ENCODE results near the gene ISG15. TPM values are rescaled to one million over a fixed set of nuclear protein-coding genes. Genes with fewer than 3 reads are reported as not detected.

The ISG15 gene
- total and polyA plus RNA-seq, 9 of the 15 experiments (the other 6 are each of a cell fraction or from before 2014, with no cell fraction given): 0.40 to 58.3 (median 12.2) TPM

DNA sequence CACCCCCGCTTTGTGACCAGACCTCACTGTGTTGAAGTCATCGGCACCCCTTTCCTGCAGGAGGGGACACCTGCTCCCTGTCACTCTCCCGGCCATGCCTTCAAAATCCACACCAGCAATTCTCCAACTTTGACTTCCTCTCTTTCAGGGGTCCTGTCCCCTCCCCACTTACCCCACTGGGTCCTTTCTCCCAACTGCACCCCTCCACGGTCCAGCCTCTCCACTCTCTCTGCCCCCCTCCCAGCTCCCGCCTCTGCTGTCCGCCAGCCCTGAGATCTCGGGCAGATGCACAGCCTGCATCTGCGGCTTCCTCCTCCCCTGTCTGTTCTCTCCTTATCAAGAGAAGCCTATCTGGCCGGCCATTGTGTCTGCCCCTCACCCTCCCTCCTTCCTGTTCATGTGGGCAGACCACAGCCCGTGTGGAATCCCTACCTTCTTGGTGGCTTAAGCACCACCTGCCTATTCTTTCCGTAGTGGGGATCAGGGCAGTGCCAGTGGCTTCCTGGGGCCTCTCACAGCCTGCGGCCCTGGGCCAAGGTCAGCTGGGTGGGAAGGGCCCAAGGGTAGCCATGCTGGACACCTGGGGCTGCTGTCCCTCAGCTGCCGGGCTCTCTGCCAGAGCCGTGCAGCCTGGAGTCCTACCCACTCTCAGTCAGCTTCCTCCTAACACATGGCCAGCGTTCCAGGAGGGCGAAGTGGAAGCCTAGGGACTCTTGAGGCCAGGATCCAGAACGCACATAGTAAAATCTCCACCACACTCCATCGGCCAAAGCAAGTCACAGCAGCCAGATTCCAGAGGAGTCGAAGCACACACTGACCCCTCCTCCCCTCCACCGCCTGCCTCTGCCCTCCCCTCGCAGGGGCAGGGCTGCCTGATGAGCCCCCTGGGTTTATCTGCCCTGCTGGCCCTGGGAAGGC is 8.3 kb upstream of the ISG15 start (continued):
- TF ChIP-seq, protein P1, sequence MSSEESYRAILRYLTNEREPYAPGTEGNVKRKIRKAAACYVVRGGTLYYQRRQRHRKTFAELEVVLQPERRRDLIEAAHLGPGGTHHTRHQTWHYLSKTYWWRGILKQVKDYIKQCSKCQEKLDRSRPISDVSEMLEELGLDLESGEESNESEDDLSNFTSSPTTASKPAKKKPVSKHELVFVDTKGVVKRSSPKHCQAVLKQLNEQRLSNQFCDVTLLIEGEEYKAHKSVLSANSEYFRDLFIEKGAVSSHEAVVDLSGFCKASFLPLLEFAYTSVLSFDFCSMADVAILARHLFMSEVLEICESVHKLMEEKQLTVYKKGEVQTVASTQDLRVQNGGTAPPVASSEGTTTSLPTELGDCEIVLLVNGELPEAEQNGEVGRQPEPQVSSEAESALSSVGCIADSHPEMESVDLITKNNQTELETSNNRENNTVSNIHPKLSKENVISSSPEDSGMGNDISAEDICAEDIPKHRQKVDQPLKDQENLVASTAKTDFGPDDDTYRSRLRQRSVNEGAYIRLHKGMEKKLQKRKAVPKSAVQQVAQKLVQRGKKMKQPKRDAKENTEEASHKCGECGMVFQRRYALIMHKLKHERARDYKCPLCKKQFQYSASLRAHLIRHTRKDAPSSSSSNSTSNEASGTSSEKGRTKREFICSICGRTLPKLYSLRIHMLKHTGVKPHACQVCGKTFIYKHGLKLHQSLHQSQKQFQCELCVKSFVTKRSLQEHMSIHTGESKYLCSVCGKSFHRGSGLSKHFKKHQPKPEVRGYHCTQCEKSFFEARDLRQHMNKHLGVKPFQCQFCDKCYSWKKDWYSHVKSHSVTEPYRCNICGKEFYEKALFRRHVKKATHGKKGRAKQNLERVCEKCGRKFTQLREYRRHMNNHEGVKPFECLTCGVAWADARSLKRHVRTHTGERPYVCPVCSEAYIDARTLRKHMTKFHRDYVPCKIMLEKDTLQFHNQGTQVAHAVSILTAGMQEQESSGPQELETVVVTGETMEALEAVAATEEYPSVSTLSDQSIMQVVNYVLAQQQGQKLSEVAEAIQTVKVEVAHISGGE (CRISPR knock-in tag; IDR thresholded peaks at IDR 0.05): peak in 1 of 3 experiments; percentile 86; a peak in 2 of 6 replicates
- TF ChIP-seq, protein P2, sequence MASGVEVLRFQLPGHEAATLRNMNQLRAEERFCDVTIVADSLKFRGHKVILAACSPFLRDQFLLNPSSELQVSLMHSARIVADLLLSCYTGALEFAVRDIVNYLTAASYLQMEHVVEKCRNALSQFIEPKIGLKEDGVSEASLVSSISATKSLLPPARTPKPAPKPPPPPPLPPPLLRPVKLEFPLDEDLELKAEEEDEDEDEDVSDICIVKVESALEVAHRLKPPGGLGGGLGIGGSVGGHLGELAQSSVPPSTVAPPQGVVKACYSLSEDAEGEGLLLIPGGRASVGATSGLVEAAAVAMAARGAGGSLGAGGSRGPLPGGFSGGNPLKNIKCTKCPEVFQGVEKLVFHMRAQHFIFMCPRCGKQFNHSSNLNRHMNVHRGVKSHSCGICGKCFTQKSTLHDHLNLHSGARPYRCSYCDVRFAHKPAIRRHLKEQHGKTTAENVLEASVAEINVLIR (CRISPR knock-in tag; IDR thresholded peaks at IDR 0.05): no peak
- TF ChIP-seq ZBED1 (IDR thresholded peaks at IDR 0.05) (0 out of 2 replicates have a peak, but pooled peaks have one; percentile 37), ZNF778 (CRISPR knock-in tag; IDR thresholded peaks at IDR 0.05) (no peak)
- TF ChIP-seq, protein P3, sequence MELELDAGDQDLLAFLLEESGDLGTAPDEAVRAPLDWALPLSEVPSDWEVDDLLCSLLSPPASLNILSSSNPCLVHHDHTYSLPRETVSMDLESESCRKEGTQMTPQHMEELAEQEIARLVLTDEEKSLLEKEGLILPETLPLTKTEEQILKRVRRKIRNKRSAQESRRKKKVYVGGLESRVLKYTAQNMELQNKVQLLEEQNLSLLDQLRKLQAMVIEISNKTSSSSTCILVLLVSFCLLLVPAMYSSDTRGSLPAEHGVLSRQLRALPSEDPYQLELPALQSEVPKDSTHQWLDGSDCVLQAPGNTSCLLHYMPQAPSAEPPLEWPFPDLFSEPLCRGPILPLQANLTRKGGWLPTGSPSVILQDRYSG (tag; conservative IDR thresholded peaks at IDR 0.05; ENCODE audit: low read depth): 0 out of 2 replicates have a peak, but pooled peaks have one; percentile 60
- TF ChIP-seq, protein P4, sequence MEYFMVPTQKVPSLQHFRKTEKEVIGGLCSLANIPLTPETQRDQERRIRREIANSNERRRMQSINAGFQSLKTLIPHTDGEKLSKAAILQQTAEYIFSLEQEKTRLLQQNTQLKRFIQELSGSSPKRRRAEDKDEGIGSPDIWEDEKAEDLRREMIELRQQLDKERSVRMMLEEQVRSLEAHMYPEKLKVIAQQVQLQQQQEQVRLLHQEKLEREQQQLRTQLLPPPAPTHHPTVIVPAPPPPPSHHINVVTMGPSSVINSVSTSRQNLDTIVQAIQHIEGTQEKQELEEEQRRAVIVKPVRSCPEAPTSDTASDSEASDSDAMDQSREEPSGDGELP (CRISPR knock-in tag; IDR thresholded peaks at IDR 0.05; ENCODE audit: borderline replicate concordance): peak; percentile 94
- TF ChIP-seq, protein P5, sequence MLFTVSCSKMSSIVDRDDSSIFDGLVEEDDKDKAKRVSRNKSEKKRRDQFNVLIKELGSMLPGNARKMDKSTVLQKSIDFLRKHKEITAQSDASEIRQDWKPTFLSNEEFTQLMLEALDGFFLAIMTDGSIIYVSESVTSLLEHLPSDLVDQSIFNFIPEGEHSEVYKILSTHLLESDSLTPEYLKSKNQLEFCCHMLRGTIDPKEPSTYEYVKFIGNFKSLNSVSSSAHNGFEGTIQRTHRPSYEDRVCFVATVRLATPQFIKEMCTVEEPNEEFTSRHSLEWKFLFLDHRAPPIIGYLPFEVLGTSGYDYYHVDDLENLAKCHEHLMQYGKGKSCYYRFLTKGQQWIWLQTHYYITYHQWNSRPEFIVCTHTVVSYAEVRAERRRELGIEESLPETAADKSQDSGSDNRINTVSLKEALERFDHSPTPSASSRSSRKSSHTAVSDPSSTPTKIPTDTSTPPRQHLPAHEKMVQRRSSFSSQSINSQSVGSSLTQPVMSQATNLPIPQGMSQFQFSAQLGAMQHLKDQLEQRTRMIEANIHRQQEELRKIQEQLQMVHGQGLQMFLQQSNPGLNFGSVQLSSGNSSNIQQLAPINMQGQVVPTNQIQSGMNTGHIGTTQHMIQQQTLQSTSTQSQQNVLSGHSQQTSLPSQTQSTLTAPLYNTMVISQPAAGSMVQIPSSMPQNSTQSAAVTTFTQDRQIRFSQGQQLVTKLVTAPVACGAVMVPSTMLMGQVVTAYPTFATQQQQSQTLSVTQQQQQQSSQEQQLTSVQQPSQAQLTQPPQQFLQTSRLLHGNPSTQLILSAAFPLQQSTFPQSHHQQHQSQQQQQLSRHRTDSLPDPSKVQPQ (CRISPR knock-in tag; IDR thresholded peaks at IDR 0.05; ENCODE audit: borderline replicate concordance): 0 out of 2 replicates have a peak, but pooled peaks have one; percentile 53
- TF ChIP-seq, protein P6, sequence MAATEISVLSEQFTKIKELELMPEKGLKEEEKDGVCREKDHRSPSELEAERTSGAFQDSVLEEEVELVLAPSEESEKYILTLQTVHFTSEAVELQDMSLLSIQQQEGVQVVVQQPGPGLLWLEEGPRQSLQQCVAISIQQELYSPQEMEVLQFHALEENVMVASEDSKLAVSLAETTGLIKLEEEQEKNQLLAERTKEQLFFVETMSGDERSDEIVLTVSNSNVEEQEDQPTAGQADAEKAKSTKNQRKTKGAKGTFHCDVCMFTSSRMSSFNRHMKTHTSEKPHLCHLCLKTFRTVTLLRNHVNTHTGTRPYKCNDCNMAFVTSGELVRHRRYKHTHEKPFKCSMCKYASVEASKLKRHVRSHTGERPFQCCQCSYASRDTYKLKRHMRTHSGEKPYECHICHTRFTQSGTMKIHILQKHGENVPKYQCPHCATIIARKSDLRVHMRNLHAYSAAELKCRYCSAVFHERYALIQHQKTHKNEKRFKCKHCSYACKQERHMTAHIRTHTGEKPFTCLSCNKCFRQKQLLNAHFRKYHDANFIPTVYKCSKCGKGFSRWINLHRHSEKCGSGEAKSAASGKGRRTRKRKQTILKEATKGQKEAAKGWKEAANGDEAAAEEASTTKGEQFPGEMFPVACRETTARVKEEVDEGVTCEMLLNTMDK (IDR thresholded peaks at IDR 0.05; ENCODE audit: borderline replicate concordance, insufficient read depth, low read depth, low read length, poor library complexity, severe bottlenecking): no peak
